Common myeloid progenitor, CD34-positive (primary cell): ENCODE results near the gene EVA1C.
A peak's percentile ranks its signal among the peaks of the same experiment; 100 is the strongest.
"Not testable (repeated sequence)": the region's sequence is repeated elsewhere in the genome, so short reads cannot be mapped to it uniquely, and the experiment has no call there.

Experiments
- CTCF ChIA-PET: fragments of 350-600 bp; sonication (Branson Sonifier 250); formaldehyde crosslinking; loops from one replicate; lab custom pipeline; 2021; ENCODE audit warnings: antibody characterized with exemption; lab: Charles Lee
- POLR2A ChIA-PET: fragments of 350-600 bp; sonication (Branson Sonifier 250); formaldehyde crosslinking; loops from one replicate; lab custom pipeline; 2021; ENCODE audit warnings: antibody characterized with exemption; lab: Charles Lee
- DNase-seq, 3 donors: peaks; one replicate each; pipeline versions ENCODE4 v3.0.0 to v3.0.0-alpha.2; 2013
- H3K27ac ChIP-seq, 2 experiments: 1 replicate in 1 of 2; 2 replicates in 1 of 2; pipeline ENCODE4 v1.7.0; 2013; ENCODE audit warnings: inconsistent platforms in 2 of 2, low read length in 2 of 2, mild to moderate bottlenecking in 2 of 2, low read depth in 1 of 2, moderate library complexity in 1 of 2; ENCODE audit not compliant: severe bottlenecking in 2 of 2, insufficient read depth in 1 of 2, poor library complexity in 1 of 2
- H3K27me3 ChIP-seq, 5 experiments: replicated peaks in 2 of 5; 1 replicate in 3 of 5; 2 replicates in 2 of 5; pipeline versions ENCODE4 v1.6.1 to v1.7.0; 2013; ENCODE audit warnings: low read length in 4 of 5, mild to moderate bottlenecking in 2 of 5, moderate library complexity in 2 of 5, inconsistent platforms in 1 of 5; ENCODE audit not compliant: insufficient read depth in 5 of 5, control insufficient read depth in 4 of 5
- H3K36me3 ChIP-seq, 4 experiments: 1 replicate in 2 of 4; 2 replicates in 2 of 4; pipeline versions ENCODE4 v1.6.1 to v1.7.0; 2013; ENCODE audit warnings: low read length in 3 of 4, control low read depth in 1 of 4, mild to moderate bottlenecking in 1 of 4; ENCODE audit not compliant: control insufficient read depth in 4 of 4, insufficient read depth in 4 of 4
- H3K4me1 ChIP-seq, 4 experiments: 1 replicate in 3 of 4; 2 replicates in 1 of 4; pipeline versions ENCODE4 v1.6.1 to v1.7.1; 2013; ENCODE audit warnings: low read length in 3 of 4, mild to moderate bottlenecking in 3 of 4, control low read depth in 1 of 4, inconsistent platforms in 1 of 4, moderate library complexity in 1 of 4; ENCODE audit not compliant: control insufficient read depth in 4 of 4, insufficient read depth in 4 of 4; ENCODE audit errors: control extremely low read depth in 1 of 4
- H3K4me3 ChIP-seq, 7 experiments: 1 replicate in 4 of 7; 2 replicates in 3 of 7; pipeline versions ENCODE4 v1.5.1 to v1.7.0; 2013; ENCODE audit warnings: mild to moderate bottlenecking in 7 of 7, low read length in 6 of 7, moderate library complexity in 6 of 7, inconsistent platforms in 2 of 7, low read depth in 2 of 7, control low read depth in 1 of 7; ENCODE audit not compliant: insufficient read depth in 4 of 7, control insufficient read depth in 1 of 7; ENCODE audit errors: extremely low read depth in 1 of 7
- H3K9me3 ChIP-seq, 5 experiments: 1 replicate in 4 of 5; 2 replicates in 1 of 5; pipeline versions ENCODE4 v1.6.1 to v1.7.1; 2013; ENCODE audit warnings: low read length in 4 of 5, mild to moderate bottlenecking in 2 of 5, inconsistent platforms in 1 of 5, low read depth in 1 of 5, moderate library complexity in 1 of 5; ENCODE audit not compliant: control insufficient read depth in 4 of 5, insufficient read depth in 2 of 5; ENCODE audit errors: control extremely low read depth in 1 of 5
- WGBS: methylation state at CpG from one replicate; pipeline ENCODE4 v1.1.5; 2013; ENCODE audit not compliant: insufficient coverage; 5-methylcytosine and 5-hydroxymethylcytosine counted together

The EVA1C gene

DNA sequence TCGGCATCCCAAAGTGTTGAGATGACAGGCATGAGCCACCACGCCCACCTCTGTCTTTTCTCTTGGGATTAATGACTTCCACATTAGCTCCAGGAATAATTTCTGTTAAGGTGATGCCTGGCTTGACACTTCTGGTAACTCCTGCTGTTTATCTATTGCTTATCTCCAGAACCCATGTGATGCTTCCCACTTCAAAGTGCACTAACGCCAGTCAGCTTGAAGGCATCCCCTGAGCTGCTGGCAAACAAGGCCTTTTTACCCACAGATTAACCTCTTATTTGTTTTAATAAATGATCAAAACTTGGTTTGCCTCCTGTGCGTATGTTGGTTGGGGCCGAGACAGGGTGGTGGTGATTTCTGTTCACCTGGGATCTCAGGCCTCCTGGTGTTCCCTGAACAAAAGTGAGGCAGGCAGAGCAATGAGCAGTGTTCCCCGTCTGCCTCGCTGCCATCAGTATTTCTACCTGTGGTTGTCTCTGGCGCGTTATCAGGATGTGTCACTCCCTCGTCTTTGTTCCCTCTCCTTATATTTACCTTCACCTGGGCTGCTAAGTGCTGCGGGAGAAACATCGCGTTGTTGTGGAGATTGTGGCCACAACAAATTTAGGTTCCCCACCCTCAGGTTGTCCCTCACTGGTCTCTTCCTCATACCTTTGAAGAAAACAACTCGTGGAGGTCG is 20.6 kb downstream of the EVA1C start:
- H3K36me3 ChIP-seq, H3K4me3 ChIP-seq, CTCF ChIA-PET, H3K9me3 ChIP-seq, H3K27ac ChIP-seq, POLR2A ChIA-PET, H3K27me3 ChIP-seq, DNase-seq: not testable (repeated sequence)
- peaks cover 0 to 16% (median 11%) of the 10 kb centered on the region in 4 experiments for H3K4me1 ChIP-seq
- 91% methylated on average over 13 of the region's 15 CpGs for WGBS

DNA sequence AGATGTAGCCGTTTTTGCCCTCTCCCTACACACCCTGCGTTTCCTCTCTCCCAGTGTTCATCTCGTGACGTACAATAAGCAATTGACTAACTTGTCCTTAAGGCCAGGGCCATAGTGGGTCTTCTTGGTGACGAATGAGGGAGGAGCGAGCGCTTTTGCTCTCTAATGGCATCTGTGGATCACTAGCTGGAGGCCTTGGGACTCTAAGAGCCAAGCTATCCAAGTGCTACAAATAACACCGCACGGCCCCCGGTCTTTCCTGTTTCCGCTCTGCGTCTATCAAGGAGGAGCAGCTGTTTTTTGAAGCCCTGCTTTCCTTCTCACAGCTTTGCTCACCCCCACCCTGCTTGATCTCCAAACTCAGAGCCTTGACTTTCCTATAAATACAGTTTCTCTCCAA is 25.2 kb downstream of the EVA1C start:
- DNase-seq, result peak; percentile 70 to 96 (median 90)

GRCh38 chr21:32442566-32443318 is 30.2 kb downstream of the EVA1C start:
- Histone ChIP-seq H3K27me3 (no peaks in the 10 kb centered on the region), H3K36me3 (no peaks in the 10 kb centered on the region), H3K4me3 (no peak overlapping the region), H3K4me1 (peaks cover 0 to 7% (median 4%) of the 10 kb centered on the region in 4 experiments), H3K27ac (no peak overlapping the region), H3K9me3 (peaks cover 1 to 9% (median 3%) of the 10 kb centered on the region in 5 experiments)
- CTCF ChIA-PET, result interaction anchor here (0.7 to 1.0 kb wide), 3 partner anchors 25 to 157 kb away, joined by 3 read pairs; no protein-coding TSS in a partner anchor
- WGBS, result 94% methylated on average over 5 of the region's 8 CpGs
- POLR2A ChIA-PET, result no interaction called here
- no peak for DNase-seq

More for the DNA sequence above, 25.2 kb downstream of the EVA1C start:
- Histone ChIP-seq H3K27ac (no peak overlapping the region), H3K4me1 (peaks cover 0 to 18% (median 13%) of the 10 kb centered on the region in 4 experiments), H3K4me3 (peak overlapping the region in 4 of 7 experiments; percentile 4 to 66 (median 37)), H3K27me3 (no peaks in the 10 kb centered on the region), H3K9me3 (no peaks in the 10 kb centered on the region), H3K36me3 (no peaks in the 10 kb centered on the region)
- WGBS, result 6% methylated on average over 12 of the region's 12 CpGs
- ChIA-PET POLR2A (no interaction called here), CTCF (interaction anchor here (1.1 kb wide), 1 partner anchor 34 kb away, joined by 3 read pairs; no protein-coding TSS in a partner anchor)

GRCh38 chr21:32445101-32445500 is 32.6 kb downstream of the EVA1C start:
- Histone ChIP-seq H3K4me1 (no peaks in the 10 kb centered on the region), H3K27me3 (no peaks in the 10 kb centered on the region), H3K27ac (no peak overlapping the region), H3K9me3 (peaks cover 1 to 9% (median 3%) of the 10 kb centered on the region in 5 experiments), H3K36me3 (no peaks in the 10 kb centered on the region), H3K4me3 (no peak overlapping the region)
- POLR2A ChIA-PET, result interaction anchor here (0.6 kb wide), 1 partner anchor 81 kb away, joined by 3 read pairs; no protein-coding TSS in a partner anchor
- no peak for DNase-seq
- WGBS, result 98% methylated on average over 4 of the region's 6 CpGs
- CTCF ChIA-PET, result no interaction called here

- H3K27me3 ChIP-seq, H3K36me3 ChIP-seq, CTCF ChIA-PET, H3K4me3 ChIP-seq, H3K27ac ChIP-seq, H3K4me1 ChIP-seq, H3K9me3 ChIP-seq, POLR2A ChIA-PET, DNase-seq: not testable (repeated sequence)
- WGBS, result 100% methylated on average over 3 of the region's 3 CpGs
Measured at GRCh38 chr21:32446440-32446839, 33.9 kb downstream of the EVA1C start.

DNA sequence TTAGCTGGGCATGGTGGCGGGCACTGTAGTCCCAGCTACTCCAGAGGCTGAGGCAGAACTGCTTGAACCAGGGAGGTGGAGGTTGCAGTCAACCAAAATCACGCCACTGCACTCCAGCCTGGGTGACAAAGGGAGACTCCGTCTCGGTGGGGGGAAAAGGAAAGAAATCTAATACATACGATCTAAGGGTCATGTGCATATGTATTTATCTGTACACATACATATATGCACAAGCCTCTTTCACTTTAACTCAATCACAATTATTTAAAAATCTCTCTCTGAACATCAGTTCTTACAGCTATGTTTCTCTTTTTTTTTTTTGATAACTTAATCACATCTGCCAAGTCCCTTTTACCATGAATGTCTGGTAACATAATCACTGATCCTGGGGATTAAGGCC is 34.7 kb downstream of the EVA1C start:
- no peak overlapping the region for H3K27ac ChIP-seq
- 100% methylated on average over 1 of the region's 5 CpGs for WGBS
- DNase-seq, result no peak
- no peaks in the 10 kb centered on the region for H3K27me3 ChIP-seq
- POLR2A ChIA-PET, result no interaction called here
- H3K4me3 ChIP-seq, result no peak overlapping the region
- H3K9me3 ChIP-seq, result peaks cover 1 to 9% (median 3%) of the 10 kb centered on the region in 5 experiments
- H3K36me3 ChIP-seq, result no peaks in the 10 kb centered on the region
- CTCF ChIA-PET, result no interaction called here
- H3K4me1 ChIP-seq, result no peaks in the 10 kb centered on the region
